GM12878 (cell line): Measurements from ENCODE around the gene PCSK5. TPM values are rescaled to one million over a fixed set of nuclear protein-coding genes. Genes with fewer than 3 reads are reported as not detected.

Source experiments
- ATAC-seq: fragments of 200-7000 bp; cut with Tn5 transposase; 3 replicates; pipeline ENCODE4 v1.9.1; 2020; ENCODE audit warnings: mild to moderate bottlenecking, moderate library complexity
- BruUV-seq: library from RNA; stranded (reverse); fragments of 400-500 nt; replicated peaks from 2 replicates; lab custom pipeline; 2021; lab: Mats Ljungman, UMichigan
- CTCF ChIA-PET: fragments of 300-600 bp; sonication (Branson Sonifier 250); formaldehyde crosslinking; extraction: SDS; loops from one replicate; lab custom pipeline; 2021; ENCODE audit warnings: inconsistent platforms; lab: Yijun Ruan, JAX
- POLR2A ChIA-PET: fragments of 350-600 bp; formaldehyde crosslinking; extraction: SDS; loops from one replicate; lab custom pipeline; 2021; ENCODE audit warnings: inconsistent platforms; lab: Charles Lee
- RAD21 ChIA-PET: fragments of 300-600 bp; sonication (Branson Sonifier 250); formaldehyde crosslinking; loops from one replicate; lab custom pipeline; 2023; ENCODE audit warnings: antibody characterized with exemption; ENCODE audit not compliant: unreplicated experiment; lab: Charles Lee
- SMC1A ChIA-PET: fragments of 300-600 bp; sonication (Branson Sonifier 250); formaldehyde crosslinking; loops from one replicate; lab custom pipeline; 2023; ENCODE audit not compliant: unreplicated experiment, uncharacterized antibody; lab: Charles Lee
- DNase-seq: peaks from one replicate; pipeline ENCODE4 v3.0.0-alpha.2; 2011; ENCODE audit warnings: low read depth, low spot score
- FAIRE-seq: peaks from 3 replicates; lab custom pipeline; 2011; peaks lifted over from hg19 to GRCh38; lab: Jason Lieb, UNC
- H2AFZ ChIP-seq: 2 replicates; pipeline ENCODE4 v1.6.0; 2011; ENCODE audit warnings: low read depth, low read length, control low read depth; ENCODE audit not compliant: control insufficient read depth
- H3K27ac ChIP-seq: 2 replicates; pipeline ENCODE4 v1.5.1; 2011; ENCODE audit warnings: control low read depth; ENCODE audit not compliant: control insufficient read depth, insufficient read depth
- H3K27me3 ChIP-seq, 2 experiments: replicated peaks in 1 of 2; 2 replicates each; pipeline versions ENCODE4 v1.6.0 to v1.6.1; 2011; ENCODE audit warnings: low read length in 1 of 2; ENCODE audit not compliant: control insufficient read depth in 2 of 2, insufficient read depth in 2 of 2
- H3K36me3 ChIP-seq, 2 experiments: 2 replicates each; pipeline ENCODE4 v1.5.1; 2011; ENCODE audit warnings: low read length in 1 of 2; ENCODE audit not compliant: control insufficient read depth in 2 of 2, insufficient read depth in 2 of 2
- H3K4me1 ChIP-seq: 2 replicates; pipeline ENCODE4 v1.6.1; 2011; ENCODE audit warnings: mild to moderate bottlenecking, low read length, moderate library complexity, mixed read lengths; ENCODE audit not compliant: control insufficient read depth, insufficient read depth
- H3K4me2 ChIP-seq: 2 replicates; pipeline ENCODE4 v1.6.0; 2011; ENCODE audit warnings: control low read depth; ENCODE audit not compliant: control insufficient read depth, insufficient read depth
- H3K4me3 ChIP-seq: fragments of 200-600 bp; sonication (generic); 2 replicates; pipeline ENCODE4 v1.5.1; 2016
- H3K79me2 ChIP-seq: 2 replicates; pipeline ENCODE4 v1.6.0; 2011; ENCODE audit warnings: low read length; ENCODE audit not compliant: control insufficient read depth, insufficient read depth
- H3K9ac ChIP-seq: 2 replicates; pipeline ENCODE4 v1.8.0; 2011; ENCODE audit warnings: low read length, control low read depth, mixed read lengths; ENCODE audit not compliant: control insufficient read depth, insufficient read depth
- H3K9me3 ChIP-seq: replicated peaks from 3 replicates; pipeline ENCODE4 v1.5.1; 2011; ENCODE audit warnings: mild to moderate bottlenecking, low read length; ENCODE audit not compliant: control insufficient read depth, insufficient read depth
- H4K20me1 ChIP-seq: 2 replicates; pipeline ENCODE4 v1.6.0; 2011; ENCODE audit not compliant: control insufficient read depth, insufficient read depth
- ATF7 ChIP-seq: fragments of 450-650 bp; IDR thresholded peaks from 2 replicates; pipeline ENCODE4 v1.6.1; 2016; ENCODE audit warnings: low read depth, mild to moderate bottlenecking
- EGR1 ChIP-seq, 2 experiments: IDR thresholded peaks; 1 replicate in 1 of 2; 2 replicates in 1 of 2; pipeline ENCODE4 v1.6.1; 2011 to 2012; ENCODE audit warnings: low read depth in 2 of 2, low read length in 2 of 2, borderline replicate concordance in 1 of 2, mild to moderate bottlenecking in 1 of 2, moderate library complexity in 1 of 2
- IKZF1 ChIP-seq: fragments of 450-650 bp; conservative IDR thresholded peaks from 2 replicates; pipeline ENCODE4 v1.6.1; 2017; ENCODE audit warnings: antibody characterized with exemption, mild to moderate bottlenecking
- NFXL1 ChIP-seq: fragments of 450-650 bp; IDR thresholded peaks from 2 replicates; pipeline ENCODE4 v1.6.1; 2017; ENCODE audit warnings: antibody characterized with exemption, mild to moderate bottlenecking, borderline replicate concordance
- NRF1 ChIP-seq: conservative IDR thresholded peaks from 2 replicates; pipeline ENCODE4 v1.6.1; 2011; ENCODE audit warnings: mild to moderate bottlenecking, low read depth, low read length, improper control_type of control experiment
- RELA ChIP-seq: fragments of 450-650 bp; IDR thresholded peaks from 2 replicates; pipeline ENCODE4 v1.8.0; 2014; ENCODE audit warnings: borderline replicate concordance; ENCODE audit not compliant: partially characterized antibody
- SMAD5 ChIP-seq: IDR thresholded peaks from 2 replicates; pipeline ENCODE4 v1.6.1; 2016; ENCODE audit warnings: antibody characterized with exemption, low read depth
- SMARCA5 ChIP-seq: fragments of 450-650 bp; IDR thresholded peaks from 2 replicates; pipeline ENCODE4 v1.6.1; 2017; ENCODE audit warnings: mild to moderate bottlenecking
- TCF7 ChIP-seq: IDR thresholded peaks from 2 replicates; pipeline ENCODE4 v1.6.1; 2014; ENCODE audit warnings: antibody characterized with exemption, borderline replicate concordance
- WRNIP1 ChIP-seq: IDR thresholded peaks from 2 replicates; pipeline ENCODE4 v1.6.1; 2011; ENCODE audit warnings: low read depth, low read length, improper control_type of control experiment, borderline replicate concordance
- YBX1 ChIP-seq: fragments of 450-650 bp; IDR thresholded peaks from 2 replicates; pipeline ENCODE4 v1.6.1; 2016; ENCODE audit warnings: antibody characterized with exemption
- ZNF24 ChIP-seq: fragments of 450-650 bp; IDR thresholded peaks from 2 replicates; pipeline ENCODE4 v1.6.1; 2017; ENCODE audit warnings: antibody characterized with exemption, mild to moderate bottlenecking
- ZNF274 ChIP-seq: IDR thresholded peaks from one replicate; pipeline ENCODE4 v1.8.0; 2011; ENCODE audit not compliant: insufficient read length, insufficient read depth
- ZSCAN29 ChIP-seq: fragments of 450-650 bp; IDR thresholded peaks from 2 replicates; pipeline ENCODE4 v1.6.1; 2017; ENCODE audit warnings: mild to moderate bottlenecking, moderate library complexity
- WGBS: methylation state at CpG from one replicate; pipeline ENCODE4 v1.1.6; 2016; ENCODE audit warnings: low lambda C conversion rate; ENCODE audit not compliant: insufficient replicate concordance, insufficient coverage; ENCODE audit errors: missing lambda C conversion rate; 5-methylcytosine and 5-hydroxymethylcytosine counted together
- in situ Hi-C: fragments of 300-500 bp; cut with MboI; formaldehyde crosslinking; loops from 9 replicates; pipeline ENCODE4 v1.14.3; 2018; ENCODE audit warnings: mixed read lengths
- intact Hi-C: fragments of 100-400 bp; cut with micrococcal nuclease; formaldehyde crosslinking; loops from one replicate; pipeline ENCODE4 v1.14.2; 2022; ENCODE audit not compliant: unreplicated experiment
- polyA plus RNA-seq, 11 experiments: library from polyadenylated mRNA; depleted of rRNA in 4 of 11; unstranded in 6 of 11; stranded (reverse) in 5 of 11; fragments of >200 nt; fragmentation: Nextera tagmentation in 4 of 11; fragmentation: Illumina TruSeq in 1 of 11; extraction: Ambion mirVana in 4 of 11; extraction: Trizol in 1 of 11; gene quantifications; 1 replicate in 1 of 11; 2 replicates in 10 of 11; pipeline versions ENCODE4 v1.2.1 to v1.2.3, GENCODE V29; 2011 to 2016; ENCODE audit warnings: inconsistent platforms in 2 of 11, missing spikeins in 2 of 11, low read depth in 1 of 11
- total RNA-seq, 4 experiments: library from RNA; depleted of rRNA in 3 of 4; stranded (reverse); fragments of >200 nt in 3 of 4; fragmentation: Illumina TruSeq in 1 of 4; extraction: Trizol in 1 of 4; gene quantifications; 2 replicates each; pipeline versions ENCODE4 v1.2.1 to v1.2.3, GENCODE V29; 2013 to 2021
- TF ChIP-seq, protein P1 (sequence below): fragments of 450-650 bp; formaldehyde crosslinking; IDR thresholded peaks from 2 replicates; pipeline ENCODE4 v1.5.0; 2022; ENCODE audit warnings: mild to moderate bottlenecking, missing genetic modification characterization
- TF ChIP-seq, protein P2 (sequence below), 3 experiments: IDR thresholded peaks in 2 of 3; conservative IDR thresholded peaks in 1 of 3; 2 replicates each; pipeline ENCODE4 v1.5.1; 2011; ENCODE audit warnings: low read depth in 3 of 3, low read length in 3 of 3, mild to moderate bottlenecking in 3 of 3, control low read depth in 2 of 3, moderate library complexity in 2 of 3, inconsistent platforms in 1 of 3, mixed read lengths in 1 of 3; ENCODE audit not compliant: control insufficient read depth in 2 of 3, insufficient read depth in 1 of 3; ENCODE audit errors: extremely low read depth in 1 of 3

The PCSK5 gene
- total and polyA plus RNA-seq, 10 of the 15 experiments (the other 5 are each of a cell fraction or from before 2014, with no cell fraction given): 0.01 to 0.13 (median 0.04) TPM; not detected in 3

DNA sequence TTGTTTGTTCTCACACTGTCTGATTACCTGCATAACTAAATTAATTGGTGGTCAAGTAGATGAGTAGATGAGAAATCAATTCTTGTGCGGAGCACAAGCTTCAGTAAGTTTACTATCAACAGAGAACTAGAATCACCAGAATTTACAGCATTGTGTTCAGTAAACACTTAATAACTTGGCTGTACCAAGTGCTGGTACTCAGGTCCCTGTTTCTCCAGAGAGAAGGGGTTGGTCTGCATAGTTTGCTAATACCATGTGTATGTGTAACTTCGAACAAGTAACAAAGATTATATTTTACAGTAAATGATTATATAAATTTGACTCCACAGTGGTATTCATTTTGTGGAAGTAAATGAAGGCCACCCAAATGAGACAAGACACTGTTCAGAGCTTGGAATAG is 146.3 kb downstream of the PCSK5 start (continued):
- TF ChIP-seq, protein P1, sequence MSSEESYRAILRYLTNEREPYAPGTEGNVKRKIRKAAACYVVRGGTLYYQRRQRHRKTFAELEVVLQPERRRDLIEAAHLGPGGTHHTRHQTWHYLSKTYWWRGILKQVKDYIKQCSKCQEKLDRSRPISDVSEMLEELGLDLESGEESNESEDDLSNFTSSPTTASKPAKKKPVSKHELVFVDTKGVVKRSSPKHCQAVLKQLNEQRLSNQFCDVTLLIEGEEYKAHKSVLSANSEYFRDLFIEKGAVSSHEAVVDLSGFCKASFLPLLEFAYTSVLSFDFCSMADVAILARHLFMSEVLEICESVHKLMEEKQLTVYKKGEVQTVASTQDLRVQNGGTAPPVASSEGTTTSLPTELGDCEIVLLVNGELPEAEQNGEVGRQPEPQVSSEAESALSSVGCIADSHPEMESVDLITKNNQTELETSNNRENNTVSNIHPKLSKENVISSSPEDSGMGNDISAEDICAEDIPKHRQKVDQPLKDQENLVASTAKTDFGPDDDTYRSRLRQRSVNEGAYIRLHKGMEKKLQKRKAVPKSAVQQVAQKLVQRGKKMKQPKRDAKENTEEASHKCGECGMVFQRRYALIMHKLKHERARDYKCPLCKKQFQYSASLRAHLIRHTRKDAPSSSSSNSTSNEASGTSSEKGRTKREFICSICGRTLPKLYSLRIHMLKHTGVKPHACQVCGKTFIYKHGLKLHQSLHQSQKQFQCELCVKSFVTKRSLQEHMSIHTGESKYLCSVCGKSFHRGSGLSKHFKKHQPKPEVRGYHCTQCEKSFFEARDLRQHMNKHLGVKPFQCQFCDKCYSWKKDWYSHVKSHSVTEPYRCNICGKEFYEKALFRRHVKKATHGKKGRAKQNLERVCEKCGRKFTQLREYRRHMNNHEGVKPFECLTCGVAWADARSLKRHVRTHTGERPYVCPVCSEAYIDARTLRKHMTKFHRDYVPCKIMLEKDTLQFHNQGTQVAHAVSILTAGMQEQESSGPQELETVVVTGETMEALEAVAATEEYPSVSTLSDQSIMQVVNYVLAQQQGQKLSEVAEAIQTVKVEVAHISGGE (CRISPR knock-in tag): no peak
- no peak for TF ChIP-seq TCF7
- TF ChIP-seq IKZF1: no peak
- no peak for TF ChIP-seq ZNF274
- TF ChIP-seq NFXL1: no peak
- TF ChIP-seq ATF7: no peak
- no peak for TF ChIP-seq RELA

DNA sequence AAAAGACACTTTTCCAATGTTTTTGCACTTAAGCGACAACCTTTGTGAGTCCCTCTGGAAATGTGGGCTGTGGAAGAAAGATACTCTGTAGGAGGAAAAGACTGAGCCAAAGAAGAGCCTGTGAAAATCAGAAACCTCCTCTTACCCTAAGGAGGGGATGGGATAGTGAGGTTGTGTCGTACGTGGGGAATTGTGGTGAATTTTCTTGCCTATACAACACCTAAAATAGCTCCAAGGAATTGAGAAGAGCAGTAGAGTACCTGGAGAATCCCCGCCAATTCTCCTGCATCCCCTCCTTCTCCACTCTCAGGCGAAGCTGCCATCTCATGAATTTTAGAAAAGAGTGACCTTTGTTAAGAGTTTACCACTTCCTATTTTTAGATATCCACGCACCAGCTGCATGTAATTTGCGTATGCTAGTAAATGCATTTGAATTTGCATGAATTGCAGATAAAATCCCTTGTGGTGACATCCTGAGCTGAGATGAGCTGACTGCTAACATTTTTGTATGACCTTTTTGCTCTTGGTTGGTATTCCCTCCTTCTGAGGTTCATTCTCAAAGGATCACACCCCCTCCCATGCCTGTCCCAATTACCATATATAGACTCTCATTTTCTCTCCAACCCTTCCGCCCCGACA is 147.2 kb downstream of the PCSK5 start:
- in situ Hi-C loops: no loop called here
- intact Hi-C loops: no loop called here
- no peak for DNase-seq
- H3K9me3 ChIP-seq: no peaks in the 10 kb centered on the region
- RAD21 ChIA-PET: no interaction called here
- no TSS peak for BruUV-seq
- no peaks in the 10 kb centered on the region; a peak in 1 of 4 replicates for H3K27me3 ChIP-seq
- FAIRE-seq: no peak
- POLR2A ChIA-PET: no interaction called here
- CTCF ChIA-PET: no interaction called here
- no peak for ATAC-seq
- H3K4me1 ChIP-seq: no peaks in the 10 kb centered on the region
- H3K36me3 ChIP-seq: no peaks in the 10 kb centered on the region
- no peak overlapping the region for H3K4me2 ChIP-seq
- H2AFZ ChIP-seq: no peak overlapping the region
- no peak overlapping the region for H3K9ac ChIP-seq
- no peak overlapping the region for H3K4me3 ChIP-seq
- H3K79me2 ChIP-seq: no peaks in the 10 kb centered on the region
- no peaks in the 10 kb centered on the region for H4K20me1 ChIP-seq
- SMC1A ChIA-PET: no interaction called here
- 24% methylated on average over 9 of the region's 9 CpGs for WGBS
- no peak overlapping the region for H3K27ac ChIP-seq
- TF ChIP-seq EGR1 (IDR thresholded peaks at IDR 0.05; ENCODE audit: borderline replicate concordance in 1 of 2, low read depth in 2 of 2, low read length in 2 of 2) (no peak), WRNIP1 (no peak), ZSCAN29 (no peak), SMAD5 (no peak), ZNF24 (no peak), SMARCA5 (no peak), YBX1 (no peak), NRF1 (no peak)
- TF ChIP-seq, protein P2, sequence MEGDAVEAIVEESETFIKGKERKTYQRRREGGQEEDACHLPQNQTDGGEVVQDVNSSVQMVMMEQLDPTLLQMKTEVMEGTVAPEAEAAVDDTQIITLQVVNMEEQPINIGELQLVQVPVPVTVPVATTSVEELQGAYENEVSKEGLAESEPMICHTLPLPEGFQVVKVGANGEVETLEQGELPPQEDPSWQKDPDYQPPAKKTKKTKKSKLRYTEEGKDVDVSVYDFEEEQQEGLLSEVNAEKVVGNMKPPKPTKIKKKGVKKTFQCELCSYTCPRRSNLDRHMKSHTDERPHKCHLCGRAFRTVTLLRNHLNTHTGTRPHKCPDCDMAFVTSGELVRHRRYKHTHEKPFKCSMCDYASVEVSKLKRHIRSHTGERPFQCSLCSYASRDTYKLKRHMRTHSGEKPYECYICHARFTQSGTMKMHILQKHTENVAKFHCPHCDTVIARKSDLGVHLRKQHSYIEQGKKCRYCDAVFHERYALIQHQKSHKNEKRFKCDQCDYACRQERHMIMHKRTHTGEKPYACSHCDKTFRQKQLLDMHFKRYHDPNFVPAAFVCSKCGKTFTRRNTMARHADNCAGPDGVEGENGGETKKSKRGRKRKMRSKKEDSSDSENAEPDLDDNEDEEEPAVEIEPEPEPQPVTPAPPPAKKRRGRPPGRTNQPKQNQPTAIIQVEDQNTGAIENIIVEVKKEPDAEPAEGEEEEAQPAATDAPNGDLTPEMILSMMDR (IDR thresholded peaks at IDR 0.05 in 2 of 3, conservative IDR thresholded peaks at IDR 0.05 in 1 of 3; ENCODE audit: control insufficient read depth in 2 of 3, extremely low read depth in 1 of 3, insufficient read depth in 1 of 3, low read depth in 3 of 3, low read length in 3 of 3): no peak
